T47D (cell line): ENCODE results near the gene KIF15.

Experiments used
- DNase-seq, 2 experiments: peaks; one replicate each; pipeline versions ENCODE4 v3.0.0 to v3.0.0-alpha.2; 2011 to 2012; ENCODE audit warnings: low read depth in 1 of 2, low spot score in 1 of 2
- JUND ChIP-seq: IDR thresholded peaks from 2 replicates; pipeline ENCODE4 v1.6.1; 2012; ENCODE audit warnings: low read depth
- in situ Hi-C: cut with HindIII; loops from 2 replicates; pipeline ENCODE4 v1.10.0; 2016; ENCODE audit warnings: low sequenced_read_pairs, low pct_unique_long_range_greater_than_20kb

Gene KIF15

DNA sequence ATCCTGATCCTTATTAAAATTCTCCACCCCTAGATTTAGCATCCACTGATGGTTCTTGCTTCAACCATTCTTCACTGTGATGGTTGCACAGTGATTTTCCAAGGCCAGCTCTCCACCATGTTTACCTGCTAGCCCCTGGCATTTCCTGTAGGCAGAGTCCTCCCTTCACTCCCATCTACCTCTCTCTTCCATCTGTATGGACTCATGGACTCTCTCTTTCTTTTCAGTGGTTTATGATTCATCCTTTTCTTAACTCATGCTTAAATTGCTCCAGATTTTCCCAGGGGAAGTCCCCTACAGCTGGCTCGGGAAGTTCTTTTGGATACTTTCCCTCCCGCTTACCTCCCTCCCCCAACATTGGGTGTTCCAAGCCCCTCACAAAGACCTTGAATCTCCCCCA is 131.5 kb downstream of the KIF15 start:
- no peak for DNase-seq
- TF ChIP-seq JUND = no peak
- in situ Hi-C loops = no loop called here

DNA sequence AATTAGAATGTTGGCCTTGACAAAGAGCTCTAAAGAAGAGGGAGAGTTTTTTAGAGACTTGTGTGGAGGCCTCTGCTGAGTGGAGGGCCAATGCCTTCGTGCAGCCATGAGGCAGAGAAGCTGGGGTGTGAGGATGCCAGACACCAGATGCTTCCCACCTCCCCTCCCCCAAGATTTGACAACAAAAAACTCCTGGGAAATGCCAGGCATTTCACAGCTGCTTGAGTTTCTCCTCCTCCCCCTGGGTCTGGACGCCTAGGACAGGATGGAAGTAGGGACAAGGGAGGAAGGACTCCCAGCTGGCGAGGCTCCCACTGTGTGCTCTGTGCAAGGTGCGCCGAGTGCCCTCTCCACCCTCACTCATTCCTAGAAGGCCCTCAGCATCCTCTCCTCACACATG is 132.9 kb downstream of the KIF15 start:
- DNase-seq = no peak
- TF ChIP-seq JUND = no peak
- in situ Hi-C loops = no loop called here

DNA sequence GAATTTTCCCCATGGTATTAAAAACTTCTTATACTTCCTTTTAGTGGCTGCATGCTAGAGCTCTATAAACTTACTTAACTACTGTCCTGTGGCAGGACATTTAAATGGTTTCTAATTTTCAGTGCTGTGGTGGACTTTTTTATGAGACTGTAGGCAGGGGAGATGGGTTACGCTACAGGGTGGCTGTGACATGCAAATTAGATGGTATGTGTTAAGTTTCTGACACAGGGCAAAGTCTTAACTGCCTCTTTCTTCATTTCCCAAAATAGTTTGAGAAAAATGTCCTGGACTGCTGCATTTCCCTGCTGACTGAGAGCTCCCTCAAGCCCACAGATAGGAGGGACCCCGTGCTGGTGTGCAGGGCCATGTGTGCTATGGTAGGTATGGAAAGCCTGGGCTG is 134.8 kb downstream of the KIF15 start:
- in situ Hi-C loops = no loop called here
- DNase-seq = no peak

GRCh38 chr3:44899683-44900367 is 138.2 kb downstream of the KIF15 start:
- DNase-seq = no peak
- in situ Hi-C loops = no loop called here
- no peak for TF ChIP-seq JUND

More for the DNA sequence above, 134.8 kb downstream of the KIF15 start:
- no peak for TF ChIP-seq JUND

- in situ Hi-C loops = no loop called here
- no peak for DNase-seq
- TF ChIP-seq JUND = no peak
Observed at GRCh38 chr3:44902628-44903027, 141.0 kb downstream of the KIF15 start.
